Lung microvascular endothelial cell (primary cell): ENCODE data around the gene PAGE3. TPM values are rescaled to one million over a fixed set of nuclear protein-coding genes. Genes with fewer than 3 reads are reported as not detected.

ENCODE experiments used
- DNase-seq, 2 donors: peaks; one replicate each; pipeline versions ENCODE4 v3.0.0 to v3.0.0-alpha.2; 2010; ENCODE audit warnings: low read depth in 2 of 2
- total RNA-seq: library from RNA; depleted of rRNA; stranded (reverse); fragments of >200 nt; gene quantifications from 2 replicates; pipeline ENCODE4 v1.2.1, GENCODE V29; 2014

The PAGE3 gene, protein sequence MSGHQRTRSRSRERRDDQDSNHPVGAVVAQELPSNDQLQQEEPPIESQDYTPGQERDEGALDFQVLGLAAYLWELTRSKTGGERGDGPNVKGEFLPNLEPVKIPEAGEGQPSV
- total RNA-seq: not detected in 2 replicates

- no peak for DNase-seq
Measured at GRCh38 chrX:55264816-55265215, at the start of gene PAGE3. Gene PAGE3, minus strand, starts transcription at chrX:55264916. Its CDS starts 1,013 bp downstream, at chrX:55263903.

DNA sequence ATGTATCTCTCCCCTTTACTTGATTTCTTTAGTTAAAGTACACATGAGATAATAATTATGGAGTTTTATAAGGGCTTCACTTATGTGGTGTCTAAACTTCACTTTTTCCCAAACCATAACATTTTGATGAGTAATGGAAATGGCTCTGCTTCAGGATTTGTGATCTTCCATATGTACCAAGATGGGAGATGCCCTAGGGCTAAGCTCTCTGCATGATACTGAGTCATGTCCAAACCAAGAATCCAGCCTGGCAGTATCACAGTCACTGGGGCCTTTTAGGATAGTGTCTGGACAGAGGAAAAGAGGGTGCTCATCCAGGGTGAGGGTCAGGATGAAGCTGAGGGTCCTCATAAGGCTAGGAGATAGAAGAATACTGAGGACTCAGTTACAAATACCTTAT, 47.9 kb upstream of the PAGE3 start:
- DNase-seq: no peak

DNA sequence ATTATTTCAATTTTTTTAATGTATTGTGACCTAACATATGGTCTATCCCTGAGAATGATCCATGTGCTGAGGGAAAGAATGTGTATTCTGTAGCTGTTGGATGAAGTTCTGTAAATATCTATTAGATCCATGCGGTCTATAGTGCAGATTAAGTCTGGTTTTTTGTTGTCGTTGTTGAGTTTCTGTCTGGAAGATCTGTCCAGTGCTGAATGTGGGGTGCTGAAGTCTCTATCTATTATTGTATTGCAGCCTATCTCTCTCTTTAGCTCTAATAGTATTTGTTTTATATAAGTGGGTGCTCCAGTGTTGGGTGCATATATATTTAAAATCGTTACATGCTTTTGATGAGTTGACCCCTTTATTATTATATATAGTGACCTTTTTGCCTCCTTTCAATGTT, 26.2 kb upstream of the PAGE3 start:
- DNase-seq: no peak

DNA sequence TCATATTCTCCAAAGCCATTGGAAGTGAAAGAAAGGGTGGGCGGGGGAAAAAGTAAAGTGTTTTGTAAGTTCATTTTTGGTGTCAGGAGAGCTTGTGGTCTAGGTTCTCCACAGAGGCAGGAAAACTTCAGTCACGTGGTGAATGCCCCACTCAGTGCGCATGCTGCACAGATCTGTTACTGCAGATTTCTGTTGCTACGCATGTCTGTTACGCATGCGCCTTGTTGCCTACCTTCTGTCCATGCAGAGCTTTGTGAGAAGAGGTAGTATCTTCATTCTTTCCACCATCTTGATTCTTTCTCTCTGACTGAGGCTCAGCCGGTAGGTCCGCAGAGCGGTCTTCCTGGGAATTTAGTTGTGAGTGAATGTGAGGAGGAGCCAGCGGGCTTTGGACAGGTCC, 15.1 kb upstream of the PAGE3 start:
- no peak for DNase-seq

GRCh38 chrX:55260806-55261205, 3.9 kb downstream of the PAGE3 start:
- no peak for DNase-seq

DNA sequence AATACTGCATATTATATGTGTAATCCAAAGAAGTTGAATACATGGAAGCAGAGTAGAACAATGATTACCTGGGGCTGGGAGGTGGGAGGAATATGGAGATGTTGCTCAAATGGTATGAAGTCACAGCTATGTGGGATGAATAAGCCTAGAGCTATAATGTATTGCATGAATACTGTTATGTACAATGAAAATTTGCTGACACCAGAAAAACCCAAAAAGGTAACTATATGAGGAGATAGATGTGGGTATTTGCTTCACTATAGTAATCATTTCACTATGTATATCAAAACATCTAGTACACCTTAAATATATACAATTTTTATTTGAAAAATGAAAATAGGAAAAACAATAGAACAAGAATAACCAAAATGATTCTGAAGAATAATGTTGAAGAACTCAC, 11.2 kb downstream of the PAGE3 start:
- no peak for DNase-seq

GRCh38 chrX:55240788-55241340, 23.9 kb downstream of the PAGE3 start:
- no peak for DNase-seq

DNA sequence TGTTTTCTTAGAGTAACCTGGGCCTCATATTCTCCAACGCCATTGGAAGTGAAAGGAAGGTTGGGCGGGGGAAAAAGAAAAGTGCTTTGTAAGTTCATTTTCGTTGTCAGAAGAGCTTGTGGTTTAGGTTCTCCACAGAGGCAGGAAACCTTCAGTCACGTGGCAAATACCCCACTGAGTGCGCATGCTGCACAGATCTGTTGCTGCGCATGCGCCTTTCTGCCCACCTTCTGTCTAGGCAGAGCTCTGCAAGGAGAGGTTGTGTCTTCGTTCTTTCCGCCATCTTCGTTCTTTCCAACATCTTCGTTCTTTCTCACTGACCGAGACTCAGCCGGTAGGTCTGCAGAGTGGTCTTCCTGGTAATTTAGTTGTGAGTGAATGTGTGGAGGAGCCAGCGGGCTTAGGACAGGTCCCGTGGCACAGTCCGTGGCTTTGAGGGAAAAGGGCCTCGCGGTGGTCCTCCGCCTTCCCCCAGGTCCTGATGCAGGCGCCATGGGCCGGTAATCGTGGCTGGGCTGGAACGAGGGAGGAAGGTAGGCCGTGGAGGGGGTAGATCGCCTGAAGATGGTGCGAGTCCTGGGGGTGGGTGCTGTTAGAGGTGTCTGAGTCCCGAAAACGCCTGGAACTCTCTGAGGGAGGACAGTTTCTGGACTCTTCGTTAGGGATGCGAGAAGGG, 44.5 kb downstream of the PAGE3 start, which contains the start of gene PAGE5:
TSS of gene PAGE5 (plus strand) at position 228 of the 676 bp plus-strand sequence. CDS start 1,037 bp downstream, outside the sequence.
- DNase-seq: no peak

DNA sequence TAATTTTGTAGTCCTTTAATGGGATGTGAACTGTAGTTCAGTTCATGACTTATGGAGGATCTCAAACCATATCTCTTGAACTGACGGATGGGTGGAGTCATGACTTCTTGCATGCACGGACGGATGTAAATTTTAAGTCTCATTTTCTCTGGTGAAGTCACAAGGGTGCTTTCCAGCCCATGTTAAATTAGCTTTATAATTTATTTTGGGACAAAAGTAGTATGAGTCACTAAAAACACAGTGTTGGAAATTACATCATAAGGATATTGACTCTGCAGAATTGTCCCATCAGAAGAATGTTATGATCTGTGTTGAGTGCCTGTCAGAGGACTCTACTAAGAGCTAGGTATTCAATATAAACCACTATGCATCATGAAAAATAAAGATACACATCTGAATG, 51.3 kb downstream of the PAGE3 start:
- no peak for DNase-seq

- DNase-seq: no peak
Measured at GRCh38 chrX:55210931-55211677, 53.6 kb downstream of the PAGE3 start.

Other genes with a start within 250 kb of the PAGE3 start
- not detected in 2 replicates for gene ALAS2, start 233.9 kb downstream of the PAGE3 start, total RNA-seq
- gene PAGE2B, start 189.9 kb downstream of the PAGE3 start, total RNA-seq: not detected in 2 replicates
- gene PAGE2, start 175.9 kb downstream of the PAGE3 start, total RNA-seq: not detected in 2 replicates
- gene PAGE5, start 44.6 kb downstream of the PAGE3 start, total RNA-seq: not detected in 2 replicates
- 13.3 and 16.5 TPM in 2 replicates for gene MAGEH1, start 187.2 kb upstream of the PAGE3 start, total RNA-seq
- 0.87 and 1.4 TPM in 2 replicates for gene USP51, start 224.9 kb upstream of the PAGE3 start, total RNA-seq